Stimulated activated CD8-positive, alpha-beta memory T cell treated with anti-CD3 and anti-CD28 coated beads, Interleukin-2, amount 100 ng/mL, for 1 hour (primary cell): Measurements from ENCODE around the gene USP31.

Experiments used
- DNase-seq, 2 donors: peaks; one replicate each; pipeline ENCODE4 v3.0.0-alpha.2; 2020; ENCODE audit warnings: low read depth in 2 of 2

Gene USP31

DNA sequence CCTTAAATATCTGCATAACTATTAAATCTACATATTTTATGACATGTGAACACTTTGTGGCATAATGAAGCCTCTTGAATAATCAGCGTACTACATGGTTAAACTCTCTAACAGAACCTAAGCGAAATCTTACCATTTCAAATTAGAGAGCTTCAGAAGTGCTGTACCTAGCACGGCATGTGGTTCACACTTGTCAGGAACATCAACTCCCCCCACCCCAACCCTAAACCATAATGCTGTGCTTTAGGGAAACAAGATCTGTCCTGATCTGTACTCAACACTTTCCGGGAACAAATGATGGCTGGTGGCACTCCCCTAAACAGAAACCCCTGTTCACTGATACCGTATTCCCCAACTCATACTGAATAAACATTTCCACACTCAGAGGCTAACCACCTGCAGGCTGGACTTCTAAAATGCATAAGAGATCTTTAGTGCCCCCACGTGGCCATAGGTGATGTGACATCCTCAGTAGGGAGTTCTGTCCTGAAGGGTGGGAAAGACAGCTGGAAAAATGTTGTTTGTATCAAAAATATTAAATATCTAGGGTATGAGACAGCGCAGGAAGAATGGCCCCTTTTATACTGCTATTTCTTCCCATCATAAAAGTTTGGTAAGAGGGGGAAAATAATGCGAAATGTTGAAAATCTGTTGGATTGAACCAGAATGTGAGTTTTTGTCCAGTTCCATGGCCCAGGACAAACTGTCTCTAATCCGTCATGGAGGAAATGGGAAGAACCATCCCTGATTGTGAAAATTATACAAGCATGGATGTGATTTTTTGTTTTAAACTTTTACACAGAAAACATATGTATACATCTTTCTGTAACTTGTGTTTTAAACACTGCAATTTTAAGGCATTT lies 88.6 kb downstream of the USP31 start:
- DNase-seq = peak in 1 of 2 donors; percentile 14

- no peak for DNase-seq
These were observed 89.8 kb downstream of the USP31 start for GRCh38 chr16:23059433-23059832.

DNA sequence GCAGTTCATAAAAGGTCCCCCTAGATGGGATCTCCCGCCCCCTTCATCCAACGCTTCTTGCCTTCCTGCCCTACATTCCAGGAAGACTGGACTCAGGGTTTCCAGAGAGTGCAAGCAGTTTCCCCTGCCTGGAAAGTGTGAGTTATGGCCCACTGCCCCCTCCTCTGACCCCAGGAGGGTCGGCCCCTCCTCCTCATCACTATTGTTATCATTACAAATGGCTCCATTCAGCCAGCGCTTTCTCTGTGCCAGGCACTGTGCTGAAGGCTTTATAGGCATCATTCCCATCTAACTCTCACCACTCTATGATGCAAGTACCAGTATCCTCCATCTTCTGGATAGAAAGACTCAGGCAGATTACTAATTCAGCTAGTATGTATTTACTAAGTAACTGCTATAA lies 90.7 kb downstream of the USP31 start:
- no peak for DNase-seq

DNA sequence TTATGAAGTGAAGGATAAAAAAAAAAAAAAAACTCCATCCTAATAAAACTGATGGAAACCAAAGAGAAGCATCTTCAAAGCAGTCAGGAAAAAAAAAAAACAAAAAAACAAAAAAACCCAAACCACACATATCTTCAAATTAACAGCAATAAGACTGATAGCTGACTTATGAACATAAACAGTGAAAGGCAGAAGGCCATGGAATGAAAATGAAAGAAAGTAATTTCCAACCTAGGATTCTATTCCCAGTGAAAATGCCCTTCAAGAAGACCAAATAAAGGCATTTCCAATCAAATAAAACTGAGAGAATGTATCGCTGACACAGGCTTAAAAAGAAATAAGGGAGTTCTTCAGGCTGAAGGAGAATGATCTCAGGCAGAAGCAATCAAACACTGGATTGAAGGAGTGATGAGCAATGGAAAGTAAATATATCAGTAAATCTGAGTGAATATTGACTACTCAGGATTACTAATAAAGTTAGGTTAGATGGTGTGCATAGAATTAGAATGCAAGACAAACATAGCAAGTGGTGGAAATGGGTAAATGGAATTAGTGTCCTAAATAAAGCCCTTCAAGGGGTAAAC lies 92.1 kb downstream of the USP31 start:
- DNase-seq = no peak

GRCh38 chr16:23055481-23055880 lies 93.8 kb downstream of the USP31 start:
- no peak for DNase-seq

- no peak for DNase-seq
These were observed 96.2 kb downstream of the USP31 start for GRCh38 chr16:23052908-23053580.

DNA sequence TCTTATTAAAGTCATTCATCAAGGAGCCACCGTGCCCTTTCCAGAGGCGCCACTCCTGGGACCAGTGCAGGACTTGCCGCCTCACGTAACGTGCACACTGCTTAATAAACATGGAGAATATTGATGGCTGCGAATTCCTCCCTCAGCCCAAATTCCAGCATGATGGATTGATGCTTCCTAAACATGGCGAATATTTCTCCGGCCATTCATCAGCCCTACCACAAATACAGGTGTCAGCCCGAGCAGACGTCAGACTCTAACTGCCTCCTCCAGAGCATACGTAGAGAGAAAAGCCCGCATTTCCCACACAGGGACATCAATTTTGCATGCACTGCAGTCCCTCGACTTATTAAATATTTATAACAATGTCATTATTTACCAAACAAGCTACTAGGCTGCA lies 97.0 kb downstream of the USP31 start:
- no peak for DNase-seq

GRCh38 chr16:23051587-23051986 lies 97.7 kb downstream of the USP31 start:
- no peak for DNase-seq

GRCh38 chr16:23048164-23048563 lies 101.1 kb downstream of the USP31 start:
- DNase-seq = no peak

DNA sequence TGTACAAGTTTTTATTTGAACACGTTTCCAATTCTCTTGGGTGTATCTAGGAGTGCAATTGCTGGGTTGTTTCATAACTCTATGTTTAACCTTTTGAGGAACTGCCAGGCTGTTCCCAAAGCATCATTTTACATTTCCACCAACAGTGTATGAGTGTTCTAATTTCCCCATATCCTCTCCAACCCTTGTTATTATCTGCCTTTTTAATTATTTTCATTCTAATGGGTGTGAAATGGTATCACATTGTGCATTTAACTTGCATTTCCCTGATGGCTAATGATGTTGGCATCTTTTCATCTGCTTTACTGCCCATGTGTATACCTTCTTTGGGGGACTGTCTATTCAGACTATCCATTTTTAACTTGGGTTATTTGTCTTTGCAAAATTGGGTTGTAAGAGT lies 104.2 kb downstream of the USP31 start:
- no peak for DNase-seq

- DNase-seq = no peak
These were observed 109.0 kb downstream of the USP31 start for GRCh38 chr16:23040246-23040645.

DNA sequence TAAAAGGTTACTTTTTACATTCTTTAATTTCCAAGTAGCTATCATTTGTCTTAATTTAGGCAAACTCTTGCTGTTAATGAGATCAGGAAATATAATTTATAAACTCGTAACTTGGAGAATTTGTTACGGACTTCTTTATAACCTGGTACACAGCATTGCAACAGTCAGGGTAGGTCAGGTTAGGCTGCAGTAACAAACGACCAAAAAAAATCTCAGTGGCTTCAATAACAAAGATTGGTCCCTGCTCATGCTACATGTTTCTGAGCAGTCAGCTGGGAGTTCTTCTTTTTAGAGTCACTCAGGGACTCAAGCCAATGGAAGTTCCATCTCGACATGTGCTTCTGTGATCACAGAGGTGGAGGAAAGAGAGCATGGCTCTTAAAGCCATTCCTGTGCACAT lies 110.1 kb downstream of the USP31 start:
- no peak for DNase-seq

- DNase-seq = no peak
These were observed 114.0 kb downstream of the USP31 start for GRCh38 chr16:23035240-23035639.

DNA sequence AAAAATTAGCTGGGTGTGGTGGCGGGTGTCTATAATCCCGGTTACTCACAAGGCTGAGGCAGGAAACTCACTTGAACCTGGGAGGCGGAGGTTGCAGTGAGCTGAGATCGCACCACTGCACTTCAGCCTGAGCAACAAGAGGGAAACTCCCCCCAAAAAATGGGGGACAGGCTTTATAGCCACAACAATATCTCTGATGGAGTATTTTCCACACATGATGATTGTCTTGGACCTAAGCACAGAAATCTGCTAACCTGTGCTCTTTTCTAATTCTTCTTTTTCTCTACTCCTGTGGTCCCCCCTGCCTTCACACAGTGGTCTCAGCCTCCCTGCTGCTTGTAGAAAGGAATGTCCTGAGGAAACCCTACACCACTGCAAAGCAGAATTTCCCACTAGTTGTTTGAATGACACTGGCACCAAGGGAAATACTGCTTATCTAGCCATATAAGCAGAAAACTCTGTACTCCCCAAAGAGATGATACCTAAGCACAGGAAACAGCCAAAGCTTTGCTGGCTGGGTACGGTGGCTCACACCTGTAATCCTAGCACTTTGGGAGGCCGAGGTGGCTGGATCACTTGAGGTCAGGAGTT lies 117.6 kb downstream of the USP31 start:
- no peak for DNase-seq

- no peak for DNase-seq
These were observed 119.4 kb downstream of the USP31 start for GRCh38 chr16:23029733-23030420.

DNA sequence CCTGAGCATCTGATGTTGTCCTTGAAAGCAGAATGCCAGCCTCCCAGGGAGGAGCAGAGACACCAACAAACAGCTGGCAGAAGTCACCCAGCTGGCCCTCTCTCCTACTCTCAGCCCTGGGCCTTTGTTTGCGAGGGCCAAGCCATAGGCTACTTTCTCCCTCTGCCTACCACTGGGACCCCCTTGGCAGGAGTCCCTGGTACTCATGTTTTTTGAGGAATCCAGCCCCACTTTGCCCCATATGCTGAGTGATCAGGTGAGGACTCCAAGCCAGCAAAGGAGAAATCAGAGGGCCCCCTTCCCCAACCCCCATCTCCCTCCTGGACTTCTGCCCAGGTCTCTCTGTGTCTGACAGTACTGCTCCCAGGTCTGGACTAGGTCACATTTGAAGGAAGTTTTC lies 121.9 kb downstream of the USP31 start:
- DNase-seq = no peak

DNA sequence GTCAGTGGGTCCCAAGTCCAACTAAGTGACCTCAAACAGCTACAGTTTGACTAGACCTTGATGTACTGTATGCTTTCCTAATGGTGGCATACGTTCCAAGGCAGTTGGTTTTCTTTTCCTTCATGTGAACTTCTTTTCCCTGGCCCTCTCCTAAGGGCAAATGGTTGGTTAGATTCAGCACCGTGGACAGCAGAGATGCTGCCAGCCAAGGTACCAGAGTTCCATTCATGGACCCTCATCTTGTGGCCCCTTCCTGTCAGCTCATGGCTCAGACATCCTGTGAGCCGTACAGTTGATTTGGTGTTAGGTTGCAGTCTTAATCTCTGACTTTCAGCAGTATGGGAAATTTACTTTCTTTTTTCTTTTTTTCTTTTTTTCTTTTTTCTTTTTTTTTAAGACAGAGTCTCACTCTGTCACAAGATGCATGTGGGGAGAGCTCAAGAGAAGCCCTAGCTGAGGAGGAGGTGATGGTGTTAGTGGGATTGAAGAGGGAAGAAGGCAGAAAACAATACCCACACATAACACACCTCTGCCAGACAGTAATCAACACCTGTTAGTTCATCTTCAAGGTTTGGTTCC lies 122.4 kb downstream of the USP31 start:
- DNase-seq = no peak

GRCh38 chr16:23025692-23026307 lies 123.5 kb downstream of the USP31 start:
- no peak for DNase-seq

GRCh38 chr16:23024044-23024443 lies 125.2 kb downstream of the USP31 start:
- no peak for DNase-seq

GRCh38 chr16:23020084-23020483 lies 129.2 kb downstream of the USP31 start:
- no peak for DNase-seq

DNA sequence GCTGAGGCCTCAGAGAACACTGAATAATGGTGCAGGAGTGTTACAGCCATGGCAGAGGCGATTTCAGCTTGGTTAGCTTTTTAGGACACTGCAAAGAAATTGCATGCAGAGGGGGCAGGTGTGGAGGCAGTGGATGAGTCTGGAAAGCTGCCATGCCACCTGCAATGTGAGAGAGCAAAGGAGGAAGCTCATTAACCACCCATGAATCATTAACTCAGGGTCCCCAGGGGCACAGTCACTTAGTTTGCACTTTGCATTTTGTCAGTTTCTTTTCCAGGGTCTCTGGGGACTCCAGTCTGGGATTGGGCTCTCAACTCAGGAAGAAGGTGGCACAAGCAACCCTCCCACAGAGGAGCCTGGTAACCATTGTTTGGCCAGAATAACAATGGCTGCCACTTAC lies 132.9 kb downstream of the USP31 start:
- no peak for DNase-seq
